Uterus (tissue), 2 donors: ENCODE data around the gene BLTP3A.

Experiments used
- CTCF ChIP-seq, 4 experiments: fragments of 200-600 bp in 2 of 4; fragments of 450-650 bp in 2 of 4; sonication (generic) in 2 of 4; IDR thresholded peaks; one replicate each; pipeline ENCODE4 v1.5.1; 2016 to 2019; ENCODE audit warnings: antibody characterized with exemption in 4 of 4, mild to moderate bottlenecking in 2 of 4, moderate library complexity in 1 of 4
- POLR2A ChIP-seq, 2 donors: fragments of 450-650 bp; IDR thresholded peaks; one replicate each; pipeline ENCODE4 v1.6.1; 2016; ENCODE audit warnings: antibody characterized with exemption in 2 of 2, mild to moderate bottlenecking in 1 of 2, moderate library complexity in 1 of 2

DNA sequence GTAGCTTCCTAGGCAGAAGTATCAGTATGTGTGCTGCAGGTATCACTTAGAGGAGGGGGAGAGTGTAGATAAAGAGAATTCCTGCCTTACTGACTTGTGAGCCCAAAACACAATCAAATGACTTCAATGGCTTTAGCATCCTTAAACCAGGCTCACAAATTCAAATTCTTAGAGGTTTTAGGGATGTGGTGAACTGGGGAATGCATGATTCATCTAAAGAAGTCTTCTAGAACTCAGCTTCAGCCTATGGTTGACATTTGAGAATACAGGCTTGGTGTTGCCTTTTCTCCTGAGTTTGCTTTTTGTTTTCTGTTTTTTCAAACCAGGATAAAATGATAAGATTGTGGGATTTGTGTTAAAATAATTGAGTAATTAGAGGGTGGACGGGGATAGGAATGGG is 20.2 kb upstream of the BLTP3A start:
- no peak for TF ChIP-seq CTCF (IDR thresholded peaks at IDR 0.05)
- TF ChIP-seq POLR2A (IDR thresholded peaks at IDR 0.05): no peak
